Esophagus muscularis mucosa (tissue), 4 donors: Measurements from ENCODE around the gene SPTBN4. TPM values are rescaled to one million over a fixed set of nuclear protein-coding genes. Genes with fewer than 3 reads are reported as not detected.

Source experiments
- DNase-seq: peaks from one replicate; pipeline ENCODE4 v3.0.0-alpha.2; 2017; ENCODE audit errors: extremely low spot score
- H3K27ac ChIP-seq, 4 donors: fragments of 200-600 bp; sonication (generic); replicated peaks in 1 of 4; 1 replicate in 3 of 4; 2 replicates in 1 of 4; pipeline ENCODE4 v1.5.1; 2016 to 2019; ENCODE audit warnings: mild to moderate bottlenecking in 1 of 4
- H3K27me3 ChIP-seq, 4 donors: fragments of 200-600 bp; sonication (generic); one replicate each; pipeline versions ENCODE4 v1.5.1 to v1.6.0; 2016 to 2019
- H3K36me3 ChIP-seq, 4 donors: fragments of 200-600 bp; sonication (generic); one replicate each; pipeline ENCODE4 v1.5.1; 2016 to 2019
- H3K4me1 ChIP-seq, 4 donors: fragments of 200-600 bp; sonication (generic); one replicate each; pipeline ENCODE4 v1.5.1; 2016 to 2019
- H3K4me3 ChIP-seq, 4 donors: fragments of 200-600 bp; sonication (generic); 1 replicate in 2 of 4; 2 replicates in 2 of 4; pipeline ENCODE4 v1.5.1; 2016 to 2019; ENCODE audit warnings: mild to moderate bottlenecking in 4 of 4, moderate library complexity in 1 of 4
- H3K9me3 ChIP-seq, 4 donors: fragments of 200-600 bp; sonication (generic); 1 replicate in 3 of 4; 2 replicates in 1 of 4; pipeline ENCODE4 v1.5.1; 2016 to 2019
- EP300 ChIP-seq: sonication (generic); formaldehyde crosslinking; IDR thresholded peaks from one replicate; pipeline ENCODE4 v1.6.1; 2017; ENCODE audit warnings: antibody characterized with exemption
- POLR2A ChIP-seq: fragments of 450-650 bp; IDR thresholded peaks from one replicate; pipeline ENCODE4 v1.6.1; 2017; ENCODE audit warnings: antibody characterized with exemption, moderate library complexity, mild to moderate bottlenecking, low read depth
- POLR2AphosphoS5 ChIP-seq, 2 donors: sonication (generic); formaldehyde crosslinking; IDR thresholded peaks; one replicate each; pipeline ENCODE4 v1.6.1; 2017; ENCODE audit warnings: antibody characterized with exemption in 2 of 2
- WGBS: methylation state at CpG from one replicate; pipeline ENCODE4 v1.1.5; 2018; 5-methylcytosine and 5-hydroxymethylcytosine counted together
- intact Hi-C: fragments of 100-400 bp; cut with DNase I; formaldehyde crosslinking; loops from one replicate; pipeline ENCODE4 v1.15.1; 2023
- total RNA-seq, 4 donors: library from RNA; depleted of rRNA; stranded (reverse); fragments of >200 nt; gene quantifications; one replicate each; pipeline versions ENCODE4 v1.1.0 to v1.2.1, GENCODE V29; 2016
- TF ChIP-seq, protein P1 (sequence below), 3 experiments: fragments of 200-600 bp in 2 of 3; fragments of 450-650 bp in 1 of 3; sonication (generic) in 2 of 3; IDR thresholded peaks; one replicate each; pipeline ENCODE4 v1.5.1; 2017 to 2019; ENCODE audit warnings: antibody characterized with exemption in 3 of 3, mild to moderate bottlenecking in 2 of 3, moderate library complexity in 1 of 3

The SPTBN4 gene
- 1 to 10 TPM; 2.1 to 6.4 (median 5.8) TPM for total RNA-seq

DNA sequence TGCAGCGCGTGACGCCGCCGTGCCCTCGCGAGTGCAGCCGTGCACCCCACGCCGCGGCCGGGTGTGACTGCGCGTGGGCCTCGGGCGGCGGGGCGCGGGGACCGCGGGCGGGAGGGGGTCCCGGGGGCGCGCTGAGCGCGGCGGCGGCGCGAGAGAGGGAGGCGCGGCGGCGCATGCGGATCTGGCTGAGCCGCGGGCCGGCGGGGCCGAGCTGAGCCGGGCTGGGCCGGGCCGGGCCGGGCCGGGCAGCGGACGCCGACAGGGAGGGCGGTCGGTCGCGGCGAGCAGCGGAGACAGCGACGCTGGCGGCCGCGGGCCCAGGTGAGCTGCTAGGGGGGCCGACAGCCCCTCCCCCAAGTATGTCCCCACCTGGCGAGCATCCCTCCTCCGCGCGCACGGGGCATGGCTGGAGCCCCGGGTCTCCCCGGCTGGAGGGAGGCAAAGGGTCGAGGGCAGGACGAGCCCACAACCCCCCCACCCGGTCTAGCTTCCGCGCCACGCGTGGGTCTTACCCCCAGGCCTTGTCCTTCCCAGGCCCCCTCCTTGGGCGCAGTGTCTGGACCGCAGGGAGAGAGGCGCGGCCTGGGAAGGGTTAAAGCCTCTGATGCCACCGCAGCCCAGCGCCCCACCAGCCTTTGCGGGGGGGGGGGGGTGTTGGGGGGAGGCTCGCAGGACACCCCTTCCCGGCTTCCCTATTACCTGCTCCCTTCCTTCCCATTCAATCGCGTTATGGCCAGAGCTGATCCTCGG is at the start of gene SPTBN4:
Gene SPTBN4, plus strand, starts transcription at position 17 of the 750 bp plus-strand sequence. CDS start 5,621 bp downstream, outside the sequence.
- no peak for DNase-seq
- peak within 1 kb of the TSS; percentile 69 to 89 (median 80) for H3K4me3 ChIP-seq
- 6% methylated on average over 35 of the region's 87 CpGs for WGBS
- peaks cover 23 to 47% (median 44%) of the 10 kb centered on the region in 4 donors for H3K4me1 ChIP-seq
- no peaks in the 10 kb centered on the region for H3K27me3 ChIP-seq
- H3K9me3 ChIP-seq: no peaks in the 10 kb centered on the region
- intact Hi-C loops: no loop called here
- H3K36me3 ChIP-seq: no peaks in the 10 kb centered on the region
- TF ChIP-seq POLR2AphosphoS5 (IDR thresholded peaks at IDR 0.05) (no peak), EP300 (no peak), POLR2A (no peak)
- TF ChIP-seq, protein P1, sequence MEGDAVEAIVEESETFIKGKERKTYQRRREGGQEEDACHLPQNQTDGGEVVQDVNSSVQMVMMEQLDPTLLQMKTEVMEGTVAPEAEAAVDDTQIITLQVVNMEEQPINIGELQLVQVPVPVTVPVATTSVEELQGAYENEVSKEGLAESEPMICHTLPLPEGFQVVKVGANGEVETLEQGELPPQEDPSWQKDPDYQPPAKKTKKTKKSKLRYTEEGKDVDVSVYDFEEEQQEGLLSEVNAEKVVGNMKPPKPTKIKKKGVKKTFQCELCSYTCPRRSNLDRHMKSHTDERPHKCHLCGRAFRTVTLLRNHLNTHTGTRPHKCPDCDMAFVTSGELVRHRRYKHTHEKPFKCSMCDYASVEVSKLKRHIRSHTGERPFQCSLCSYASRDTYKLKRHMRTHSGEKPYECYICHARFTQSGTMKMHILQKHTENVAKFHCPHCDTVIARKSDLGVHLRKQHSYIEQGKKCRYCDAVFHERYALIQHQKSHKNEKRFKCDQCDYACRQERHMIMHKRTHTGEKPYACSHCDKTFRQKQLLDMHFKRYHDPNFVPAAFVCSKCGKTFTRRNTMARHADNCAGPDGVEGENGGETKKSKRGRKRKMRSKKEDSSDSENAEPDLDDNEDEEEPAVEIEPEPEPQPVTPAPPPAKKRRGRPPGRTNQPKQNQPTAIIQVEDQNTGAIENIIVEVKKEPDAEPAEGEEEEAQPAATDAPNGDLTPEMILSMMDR (IDR thresholded peaks at IDR 0.05): no peak
- peak within 1 kb of the TSS; percentile 68 to 92 (median 82) for H3K27ac ChIP-seq

- Histone ChIP-seq H3K36me3 (peaks cover 3 to 9% (median 5%) of the 10 kb centered on the region in 4 donors), H3K4me3 (no peak overlapping the region), H3K27ac (peak overlapping the region; percentile 64 to 71 (median 70)), H3K27me3 (no peaks in the 10 kb centered on the region), H3K9me3 (no peaks in the 10 kb centered on the region), H3K4me1 (peaks cover 42 to 55% (median 48%) of the 10 kb centered on the region in 4 donors)
- intact Hi-C loops: no loop called here
- TF ChIP-seq, protein P1 (IDR thresholded peaks at IDR 0.05): no peak
- TF ChIP-seq POLR2AphosphoS5 (IDR thresholded peaks at IDR 0.05) (no peak), POLR2A (no peak), EP300 (no peak)
- DNase-seq: no peak
- WGBS: 77% methylated on average over 4 of the region's 4 CpGs
Observed at GRCh38 chr19:40417643-40417981, 49.2 kb upstream of the SPTBN4 start.

DNA sequence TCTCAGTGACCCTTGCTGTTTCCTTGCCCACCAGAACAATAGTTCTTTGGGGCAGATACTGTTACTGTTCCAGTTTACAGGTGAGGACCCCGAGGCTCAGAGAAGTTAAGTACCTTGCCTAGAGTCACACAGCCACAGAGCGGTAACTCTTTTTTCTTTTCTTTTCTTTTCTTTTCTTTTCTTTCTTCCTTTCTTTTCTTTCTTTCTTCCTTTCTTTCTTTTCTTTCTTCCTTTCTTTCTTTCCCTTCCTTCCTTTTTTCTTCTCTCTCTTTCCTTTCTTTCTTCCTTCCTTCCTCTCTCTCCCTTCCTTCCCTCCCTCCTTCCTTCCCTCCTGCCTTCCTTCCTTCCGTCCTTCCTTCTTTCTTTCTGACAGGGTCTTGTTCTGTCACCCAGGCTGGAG is 48.8 kb upstream of the SPTBN4 start:
- Histone ChIP-seq H3K27ac (peak overlapping the region; percentile 64 to 71 (median 70)), H3K4me3 (no peak overlapping the region), H3K4me1 (peaks cover 42 to 57% (median 49%) of the 10 kb centered on the region in 4 donors), H3K9me3 (no peaks in the 10 kb centered on the region), H3K36me3 (peaks cover 7 to 13% (median 9%) of the 10 kb centered on the region in 4 donors), H3K27me3 (no peaks in the 10 kb centered on the region)
- DNase-seq: no peak
- intact Hi-C loops: no loop called here
- TF ChIP-seq, protein P1 (IDR thresholded peaks at IDR 0.05): no peak
- TF ChIP-seq POLR2AphosphoS5 (IDR thresholded peaks at IDR 0.05) (no peak), POLR2A (no peak), EP300 (no peak)
- WGBS: 92% methylated on average over 3 of the region's 3 CpGs

GRCh38 chr19:40419066-40419612 is 47.7 kb upstream of the SPTBN4 start:
- no peak for DNase-seq
- Histone ChIP-seq H3K4me1 (peaks cover 42 to 68% (median 52%) of the 10 kb centered on the region in 4 donors), H3K36me3 (peaks cover 10 to 20% (median 13%) of the 10 kb centered on the region in 4 donors), H3K4me3 (no peak overlapping the region), H3K27me3 (no peaks in the 10 kb centered on the region), H3K27ac (peak overlapping the region in 1 of 4 donors; percentile 2), H3K9me3 (no peaks in the 10 kb centered on the region)
- WGBS: 77% methylated on average over 4 of the region's 5 CpGs
- intact Hi-C loops: no loop called here
- TF ChIP-seq POLR2A (no peak), POLR2AphosphoS5 (IDR thresholded peaks at IDR 0.05) (no peak), EP300 (no peak)
- TF ChIP-seq, protein P1 (IDR thresholded peaks at IDR 0.05): no peak
